Measurements from ENCODE around the gene ARPC1A. TPM values are rescaled to one million over a fixed set of nuclear protein-coding genes. Genes with fewer than 3 reads are reported as not detected.
"Not testable (repeated sequence)": the region's sequence is repeated elsewhere in the genome, so short reads cannot be mapped to it uniquely, and the experiment has no call there.

Gene ARPC1A
- total RNA-seq, 4 donors from 2014 or later, result 103 to 137 (median 124) TPM

DNA sequence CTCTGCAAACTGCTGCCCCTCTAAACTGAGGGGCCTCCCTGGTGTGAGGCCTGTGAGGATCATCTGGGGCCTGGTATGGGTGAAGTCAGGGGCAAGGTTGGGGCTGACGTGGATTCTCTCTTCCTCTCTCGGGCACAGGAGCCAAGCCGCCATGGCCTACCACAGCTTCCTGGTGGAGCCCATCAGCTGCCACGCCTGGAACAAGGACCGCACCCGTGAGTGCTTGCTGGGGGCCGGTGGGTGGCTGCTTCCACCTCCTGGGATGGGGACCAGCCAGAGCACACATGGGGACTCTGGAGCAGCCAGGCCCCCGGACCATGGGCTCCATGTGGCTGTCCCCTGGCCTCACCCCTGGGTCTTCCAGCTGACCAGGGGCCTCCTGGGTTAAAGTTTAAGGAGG lies 59.9 kb downstream of the ARPC1A start:
- ATAC-seq (ENCODE audit: low FRiP score) (no peak), DNase-seq (ENCODE audit: low spot score) (no peak)
- TF ChIP-seq, protein P1, sequence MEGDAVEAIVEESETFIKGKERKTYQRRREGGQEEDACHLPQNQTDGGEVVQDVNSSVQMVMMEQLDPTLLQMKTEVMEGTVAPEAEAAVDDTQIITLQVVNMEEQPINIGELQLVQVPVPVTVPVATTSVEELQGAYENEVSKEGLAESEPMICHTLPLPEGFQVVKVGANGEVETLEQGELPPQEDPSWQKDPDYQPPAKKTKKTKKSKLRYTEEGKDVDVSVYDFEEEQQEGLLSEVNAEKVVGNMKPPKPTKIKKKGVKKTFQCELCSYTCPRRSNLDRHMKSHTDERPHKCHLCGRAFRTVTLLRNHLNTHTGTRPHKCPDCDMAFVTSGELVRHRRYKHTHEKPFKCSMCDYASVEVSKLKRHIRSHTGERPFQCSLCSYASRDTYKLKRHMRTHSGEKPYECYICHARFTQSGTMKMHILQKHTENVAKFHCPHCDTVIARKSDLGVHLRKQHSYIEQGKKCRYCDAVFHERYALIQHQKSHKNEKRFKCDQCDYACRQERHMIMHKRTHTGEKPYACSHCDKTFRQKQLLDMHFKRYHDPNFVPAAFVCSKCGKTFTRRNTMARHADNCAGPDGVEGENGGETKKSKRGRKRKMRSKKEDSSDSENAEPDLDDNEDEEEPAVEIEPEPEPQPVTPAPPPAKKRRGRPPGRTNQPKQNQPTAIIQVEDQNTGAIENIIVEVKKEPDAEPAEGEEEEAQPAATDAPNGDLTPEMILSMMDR (IDR thresholded peaks at IDR 0.05), result no peak

DNA sequence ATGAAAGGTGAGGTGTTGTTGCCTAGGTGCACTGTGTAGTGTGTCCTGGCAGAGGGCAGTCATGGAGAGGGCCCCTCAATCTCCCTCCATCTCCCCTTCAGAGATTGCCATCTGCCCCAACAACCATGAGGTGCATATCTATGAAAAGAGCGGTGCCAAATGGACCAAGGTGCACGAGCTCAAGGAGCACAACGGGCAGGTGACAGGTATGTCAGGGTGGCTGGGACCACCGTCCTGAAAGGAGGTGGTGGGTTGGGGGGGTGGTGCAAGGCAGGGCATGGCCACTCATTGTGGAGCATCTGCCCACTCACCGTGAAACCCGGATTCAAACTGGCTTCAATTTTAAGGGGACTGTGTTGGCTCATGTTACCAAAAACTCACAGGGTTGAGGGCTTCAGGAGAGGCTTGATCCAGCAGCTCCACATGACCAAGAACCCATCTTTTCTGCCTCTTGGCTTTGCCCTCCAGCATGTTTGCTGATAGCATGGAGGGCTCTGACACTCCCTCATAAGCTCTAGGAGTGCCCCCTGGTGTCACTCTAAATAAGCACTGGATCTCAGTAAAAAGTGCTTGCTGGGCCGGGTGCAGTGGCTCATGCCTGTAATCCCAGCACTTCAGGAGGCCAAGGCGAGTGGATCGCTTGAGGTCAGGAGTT lies 61.0 kb downstream of the ARPC1A start:
- TF ChIP-seq, protein P1 (IDR thresholded peaks at IDR 0.05), result no peak
- DNase-seq (ENCODE audit: low spot score), result no peak
- no peak for ATAC-seq (ENCODE audit: low FRiP score)

DNA sequence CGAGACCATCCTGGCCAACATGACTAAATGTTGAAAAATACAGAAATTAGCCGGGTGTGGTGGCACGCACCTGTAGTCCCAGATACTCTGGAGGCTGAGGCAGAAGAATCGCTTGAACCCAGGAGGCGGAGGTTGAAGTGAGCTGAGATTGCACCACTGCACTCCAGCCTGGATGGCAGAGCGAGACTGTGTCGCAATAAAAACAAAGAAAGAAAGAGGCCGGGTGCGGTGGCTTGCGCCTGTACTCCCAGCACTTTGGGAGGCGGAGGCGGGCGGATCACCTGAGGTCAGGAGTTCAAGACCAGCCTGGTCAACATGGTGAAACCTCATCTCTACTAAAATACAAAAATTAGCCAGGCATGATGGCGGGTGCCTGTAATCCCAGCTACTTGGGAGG lies 61.5 kb downstream of the ARPC1A start:
- not testable (repeated sequence) for ATAC-seq (ENCODE audit: low FRiP score)

DNA sequence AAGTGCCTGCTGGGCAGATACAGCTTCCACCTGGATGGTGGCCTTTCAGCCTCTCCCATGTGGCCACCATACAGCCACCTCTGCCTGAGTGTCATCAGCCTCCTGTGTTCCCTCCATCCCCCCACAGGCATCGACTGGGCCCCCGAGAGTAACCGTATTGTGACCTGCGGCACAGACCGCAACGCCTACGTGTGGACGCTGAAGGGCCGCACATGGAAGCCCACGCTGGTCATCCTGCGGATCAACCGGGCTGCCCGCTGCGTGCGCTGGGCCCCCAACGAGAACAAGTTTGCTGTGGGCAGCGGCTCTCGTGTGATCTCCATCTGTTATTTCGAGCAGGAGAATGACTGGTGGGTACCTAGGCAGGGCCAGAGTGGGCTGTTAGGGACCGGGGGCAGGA lies 62.2 kb downstream of the ARPC1A start:
- ATAC-seq (ENCODE audit: low FRiP score) (no peak), DNase-seq (ENCODE audit: low spot score) (no peak)
- TF ChIP-seq, protein P1 (IDR thresholded peaks at IDR 0.05), result no peak

More for the DNA sequence above, 61.5 kb downstream of the ARPC1A start:
- not testable (repeated sequence) for DNase-seq (ENCODE audit: low spot score)

DNA sequence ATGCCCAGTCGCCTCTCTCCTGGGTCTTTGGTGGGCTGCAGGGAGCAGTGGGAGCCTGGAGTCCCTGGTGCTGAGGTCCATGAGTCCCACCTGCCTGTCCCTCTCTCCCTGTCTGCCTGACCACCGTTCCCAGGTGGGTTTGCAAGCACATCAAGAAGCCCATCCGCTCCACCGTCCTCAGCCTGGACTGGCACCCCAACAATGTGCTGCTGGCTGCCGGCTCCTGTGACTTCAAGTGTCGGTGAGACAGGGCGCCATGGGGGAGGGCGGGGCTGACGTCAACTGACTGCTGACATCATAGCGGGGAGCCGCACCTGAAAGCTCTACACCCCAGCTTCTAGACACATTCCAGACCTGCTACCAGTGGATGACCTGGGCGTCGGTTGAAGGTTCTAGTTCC lies 64.1 kb downstream of the ARPC1A start:
- ATAC-seq (ENCODE audit: low FRiP score), result no peak
- TF ChIP-seq, protein P1 (IDR thresholded peaks at IDR 0.05), result no peak
- no peak for DNase-seq (ENCODE audit: low spot score)

DNA sequence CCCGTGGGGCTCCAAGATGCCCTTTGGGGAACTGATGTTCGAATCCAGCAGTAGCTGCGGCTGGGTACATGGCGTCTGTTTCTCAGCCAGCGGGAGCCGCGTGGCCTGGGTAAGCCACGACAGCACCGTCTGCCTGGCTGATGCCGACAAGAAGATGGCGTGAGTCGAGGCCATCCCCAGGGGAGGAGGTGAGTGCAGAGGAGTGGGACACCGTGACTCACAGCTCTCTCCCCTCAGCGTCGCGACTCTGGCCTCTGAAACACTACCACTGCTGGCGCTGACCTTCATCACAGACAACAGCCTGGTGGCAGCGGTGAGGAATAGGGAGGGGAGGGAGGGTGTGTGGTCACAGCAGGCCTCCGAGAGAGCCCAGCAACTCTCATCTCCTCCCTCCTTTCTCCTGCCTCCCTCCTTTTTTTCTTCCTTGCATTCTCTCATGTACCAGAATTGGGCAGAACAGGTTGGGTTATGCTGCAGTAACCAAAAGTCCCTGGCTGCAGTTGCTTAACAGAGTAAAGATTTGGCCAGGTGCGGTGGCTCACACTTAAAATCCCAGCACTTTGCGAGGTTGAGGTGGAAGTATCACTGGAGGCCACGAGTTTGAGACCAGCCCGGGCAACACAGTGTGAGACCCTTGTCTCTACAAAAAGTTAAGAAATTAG lies 65.4 kb downstream of the ARPC1A start:
- no peak for DNase-seq (ENCODE audit: low spot score)
- no peak for ATAC-seq (ENCODE audit: low FRiP score)
- TF ChIP-seq, protein P1 (IDR thresholded peaks at IDR 0.05), result no peak

DNA sequence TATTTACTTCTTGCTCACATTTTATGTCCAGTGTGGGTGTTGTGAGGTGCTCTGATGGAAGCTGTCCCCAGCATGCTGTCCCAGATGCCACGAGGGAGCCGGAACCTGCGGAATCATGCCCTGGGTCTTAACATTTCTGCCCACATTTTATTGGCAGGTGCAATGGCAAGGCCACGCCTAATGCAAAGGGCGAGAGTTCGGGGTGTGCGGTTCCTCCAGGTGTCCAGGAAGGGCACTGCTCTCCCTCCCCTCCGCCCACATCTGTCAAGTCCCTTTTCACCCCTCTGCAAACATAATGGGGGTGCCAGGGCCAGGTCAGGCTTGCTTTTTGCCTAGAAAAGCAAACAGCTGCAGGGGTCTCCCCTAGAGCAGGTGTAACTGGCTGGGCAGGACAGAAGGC lies 66.3 kb downstream of the ARPC1A start:
- no peak for DNase-seq (ENCODE audit: low spot score)
- TF ChIP-seq, protein P1 (IDR thresholded peaks at IDR 0.05), result no peak

More for the DNA sequence above, 66.3 kb downstream of the ARPC1A start:
- ATAC-seq (ENCODE audit: low FRiP score), result no peak

All from omental fat pad (tissue), 4 donors.